ENCODE data around the gene LRRC56. TPM values are rescaled to one million over a fixed set of nuclear protein-coding genes. Genes with fewer than 3 reads are reported as not detected.
A peak's percentile ranks its signal among the peaks of the same experiment; 100 is the strongest.

The LRRC56 gene
- total RNA-seq, 4 donors from 2014 or later, result 0.13 to 0.69 (median 0.20) TPM; not detected in 1

- 100% methylated on average over 4 of the region's 39 CpGs; no CpG with 5 or more reads in 1 of the 2 donors for WGBS, 2 donors (ENCODE audit: low coverage in 1 of 2)
- no peak for TF ChIP-seq POLR2AphosphoS5 (IDR thresholded peaks at IDR 0.05)
- TF ChIP-seq EP300 (IDR thresholded peaks at IDR 0.05), result no peak
- TF ChIP-seq POLR2A (IDR thresholded peaks at IDR 0.05), result no peak
- TF ChIP-seq CTCF (IDR thresholded peaks at IDR 0.05), result no peak
- Histone ChIP-seq H3K9me3 (no peaks in the 10 kb centered on the region), H3K36me3 (peaks cover 0 to 87% of the 10 kb centered on the region in 2 donors), H3K27ac (no peak overlapping the region), H3K4me3 (no peak overlapping the region), H3K4me1 (peaks cover 0 to 17% (median 9%) of the 10 kb centered on the region in 3 donors), H3K27me3 (no peaks in the 10 kb centered on the region)
- no peak for ATAC-seq
Measured at GRCh38 chr11:498297-499181, 38.8 kb upstream of the LRRC56 start.

GRCh38 chr11:499201-500076 lies 37.9 kb upstream of the LRRC56 start:
- H3K4me3 ChIP-seq, result no peak overlapping the region
- H3K27me3 ChIP-seq, result no peaks in the 10 kb centered on the region

GRCh38 chr11:501001-501682 lies 36.2 kb upstream of the LRRC56 start:
- 71 to 91% methylated on average over 6 of the region's 24 CpGs for WGBS, 2 donors (ENCODE audit: low coverage in 1 of 2)
- no peak for ATAC-seq
- H3K36me3 ChIP-seq, result peaks cover 0 to 61% of the 10 kb centered on the region in 2 donors
- H3K27me3 ChIP-seq, result no peaks in the 10 kb centered on the region
- H3K4me3 ChIP-seq, result no peak overlapping the region
- TF ChIP-seq POLR2A (IDR thresholded peaks at IDR 0.05) (no peak), CTCF (IDR thresholded peaks at IDR 0.05) (no peak), POLR2AphosphoS5 (IDR thresholded peaks at IDR 0.05) (no peak), EP300 (IDR thresholded peaks at IDR 0.05) (no peak)
- H3K27ac ChIP-seq, result no peak overlapping the region
- H3K9me3 ChIP-seq, result no peaks in the 10 kb centered on the region
- H3K4me1 ChIP-seq, result peaks cover 0 to 43% (median 22%) of the 10 kb centered on the region in 3 donors

More at GRCh38 chr11:499201-500076, 37.9 kb upstream of the LRRC56 start:
- H3K4me1 ChIP-seq, result peaks cover 0 to 26% (median 13%) of the 10 kb centered on the region in 3 donors
- no peak overlapping the region for H3K27ac ChIP-seq
- peaks cover 0 to 78% of the 10 kb centered on the region in 2 donors for H3K36me3 ChIP-seq
- WGBS, 2 donors (ENCODE audit: low coverage in 1 of 2), result 94% methylated on average over 3 of the region's 24 CpGs; no CpG with 5 or more reads in 1 of the 2 donors
- no peaks in the 10 kb centered on the region for H3K9me3 ChIP-seq
- ATAC-seq, result no peak
- TF ChIP-seq POLR2A (IDR thresholded peaks at IDR 0.05), result no peak
- no peak for TF ChIP-seq POLR2AphosphoS5 (IDR thresholded peaks at IDR 0.05)
- TF ChIP-seq EP300 (IDR thresholded peaks at IDR 0.05), result no peak
- no peak for TF ChIP-seq CTCF (IDR thresholded peaks at IDR 0.05)

GRCh38 chr11:501683-502287 lies 35.5 kb upstream of the LRRC56 start:
- no peak for TF ChIP-seq POLR2A (IDR thresholded peaks at IDR 0.05)
- TF ChIP-seq EP300 (IDR thresholded peaks at IDR 0.05), result no peak
- TF ChIP-seq CTCF (IDR thresholded peaks at IDR 0.05), result no peak
- no peak for TF ChIP-seq POLR2AphosphoS5 (IDR thresholded peaks at IDR 0.05)
- H3K4me1 ChIP-seq, result peaks cover 0 to 44% (median 22%) of the 10 kb centered on the region in 3 donors

More at GRCh38 chr11:501683-502287, 35.5 kb upstream of the LRRC56 start:
- Histone ChIP-seq H3K27ac (peak overlapping the region in 2 of 4 donors; percentile 77 to 99), H3K27me3 (no peaks in the 10 kb centered on the region), H3K9me3 (no peaks in the 10 kb centered on the region), H3K36me3 (peaks cover 0 to 55% of the 10 kb centered on the region in 2 donors), H3K4me3 (no peak overlapping the region)
- no peak for ATAC-seq
- no CpG with 5 or more reads among the region's 19 CpGs for WGBS, 2 donors (ENCODE audit: low coverage in 1 of 2)

All from gastroesophageal sphincter (tissue), 4 donors.